ENCODE results near the gene SLC35F5. TPM values are rescaled to one million over a fixed set of nuclear protein-coding genes. Genes with fewer than 3 reads are reported as not detected.

SLC35F5 gene
- total and polyA plus RNA-seq, 12 donors, result 22.5 to 466 (median 201) TPM

DNA sequence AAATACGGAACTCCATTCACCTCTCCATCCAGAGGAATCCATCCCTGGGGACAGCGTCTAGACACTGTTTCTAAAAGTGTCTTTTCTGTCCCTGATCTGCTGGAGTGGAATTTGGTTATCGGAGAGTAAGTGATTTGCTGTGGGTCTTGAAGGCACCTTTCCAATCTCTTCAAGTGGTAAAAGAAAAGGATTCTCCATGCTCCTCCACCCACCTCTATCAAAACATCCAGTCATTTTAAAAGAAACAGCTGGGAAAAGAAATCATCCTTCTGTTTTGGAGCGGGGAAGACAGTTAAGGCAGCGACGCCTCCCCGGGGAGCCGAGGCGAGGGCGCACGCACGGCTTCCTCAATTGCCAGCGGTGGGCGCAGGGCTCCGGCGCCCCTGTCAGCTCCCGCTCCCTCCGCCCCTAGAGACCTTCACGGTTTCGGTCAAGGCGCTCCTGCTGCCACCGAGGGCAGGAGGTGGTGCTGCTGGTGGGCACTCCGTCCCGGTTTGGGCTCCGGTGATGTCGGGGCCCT is 547 bp downstream of the SLC35F5 start:
- no peaks in the 10 kb centered on the region for H3K27me3 ChIP-seq
- peaks cover 2 to 36% of the 10 kb centered on the region in 2 donors for H3K4me1 ChIP-seq (replicated peaks in 1 of 2)
- intact Hi-C loops (cut with DNase I), result loop anchor here in 1 of 2 donors (10.0 kb wide), 2 partner anchors 59 to 139 kb away; partner anchors contain the start of gene ACTR3
- peak overlapping the region; percentile 92 to 99 (median 96) for H3K27ac ChIP-seq
- DNase-seq, result peak in 1 of 7 donors; percentile 26
- peak overlapping the region; percentile 87 to 96 (median 93) for H3K4me3 ChIP-seq
- peaks cover 0 to 6% of the 10 kb centered on the region in 2 donors for H3K36me3 ChIP-seq (replicated peaks in 1 of 2)
- WGBS, 4 donors, result 0 to 1% (median 0%) methylated on average over 11 to 26 of the region's 26 CpGs
- H3K9me3 ChIP-seq (replicated peaks in 1 of 3), result no peaks in the 10 kb centered on the region
- TF ChIP-seq POLR2A (IDR thresholded peaks at IDR 0.05), result no peak
- TF ChIP-seq, protein P1, sequence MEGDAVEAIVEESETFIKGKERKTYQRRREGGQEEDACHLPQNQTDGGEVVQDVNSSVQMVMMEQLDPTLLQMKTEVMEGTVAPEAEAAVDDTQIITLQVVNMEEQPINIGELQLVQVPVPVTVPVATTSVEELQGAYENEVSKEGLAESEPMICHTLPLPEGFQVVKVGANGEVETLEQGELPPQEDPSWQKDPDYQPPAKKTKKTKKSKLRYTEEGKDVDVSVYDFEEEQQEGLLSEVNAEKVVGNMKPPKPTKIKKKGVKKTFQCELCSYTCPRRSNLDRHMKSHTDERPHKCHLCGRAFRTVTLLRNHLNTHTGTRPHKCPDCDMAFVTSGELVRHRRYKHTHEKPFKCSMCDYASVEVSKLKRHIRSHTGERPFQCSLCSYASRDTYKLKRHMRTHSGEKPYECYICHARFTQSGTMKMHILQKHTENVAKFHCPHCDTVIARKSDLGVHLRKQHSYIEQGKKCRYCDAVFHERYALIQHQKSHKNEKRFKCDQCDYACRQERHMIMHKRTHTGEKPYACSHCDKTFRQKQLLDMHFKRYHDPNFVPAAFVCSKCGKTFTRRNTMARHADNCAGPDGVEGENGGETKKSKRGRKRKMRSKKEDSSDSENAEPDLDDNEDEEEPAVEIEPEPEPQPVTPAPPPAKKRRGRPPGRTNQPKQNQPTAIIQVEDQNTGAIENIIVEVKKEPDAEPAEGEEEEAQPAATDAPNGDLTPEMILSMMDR (IDR thresholded peaks at IDR 0.05), result no peak

DNA sequence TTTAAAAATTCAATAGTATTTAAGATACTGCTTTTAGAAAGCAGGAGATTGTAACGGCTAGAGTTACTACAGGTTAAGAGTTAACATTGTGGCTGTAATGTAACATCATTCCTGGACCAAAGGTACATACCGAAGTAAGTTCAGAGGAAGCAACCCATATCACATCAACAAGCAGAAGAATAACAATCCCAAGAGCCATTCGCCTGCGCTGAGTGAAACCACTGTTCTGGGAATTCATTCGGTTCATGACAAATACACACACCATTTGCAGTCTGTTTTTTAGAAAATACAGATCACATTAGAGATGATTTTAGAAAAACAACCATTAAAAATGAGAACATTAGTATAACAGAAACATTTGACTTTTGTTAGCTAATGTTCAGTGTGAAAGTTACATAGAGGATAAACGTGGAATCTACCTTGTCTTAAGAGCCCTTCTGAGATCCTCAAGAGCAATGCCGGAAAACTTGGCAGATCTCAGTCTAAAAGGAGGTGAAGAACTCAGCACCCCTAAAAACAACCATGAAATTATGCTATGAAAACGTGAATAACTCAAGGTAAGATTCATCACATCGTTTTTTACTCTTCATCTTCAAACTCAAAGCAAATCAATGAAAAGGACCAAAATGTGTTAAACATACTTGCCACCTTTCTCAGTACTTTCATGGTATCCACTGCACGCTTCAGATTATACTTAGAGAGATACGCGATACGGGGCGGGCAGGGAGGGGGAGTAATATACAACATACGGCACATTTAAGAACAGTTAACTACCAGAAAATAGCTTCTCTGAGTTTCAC is 1.2 kb downstream of the SLC35F5 start:
- DNase-seq, result no peak
- Histone ChIP-seq H3K4me3 (peak overlapping the region in 3 of 4 donors; percentile 87 to 96 (median 94)), H3K27me3 (no peaks in the 10 kb centered on the region), H3K27ac (peak overlapping the region in 4 of 5 donors; percentile 92 to 99 (median 97)), H3K9me3 (replicated peaks in 1 of 3) (no peaks in the 10 kb centered on the region), H3K4me1 (replicated peaks in 1 of 2) (peaks cover 6 to 39% of the 10 kb centered on the region in 2 donors), H3K36me3 (replicated peaks in 1 of 2) (peaks cover 0 to 12% of the 10 kb centered on the region in 2 donors)
- 10 to 15% (median 12%) methylated on average over 15 of the region's 15 CpGs for WGBS, 4 donors
- intact Hi-C loops (cut with DNase I), result loop anchor here in 1 of 2 donors (10.0 kb wide), 2 partner anchors 60 to 140 kb away; partner anchors contain the start of gene ACTR3
- no peak for TF ChIP-seq POLR2A (IDR thresholded peaks at IDR 0.05)
- TF ChIP-seq, protein P1 (IDR thresholded peaks at IDR 0.05), result no peak

DNA sequence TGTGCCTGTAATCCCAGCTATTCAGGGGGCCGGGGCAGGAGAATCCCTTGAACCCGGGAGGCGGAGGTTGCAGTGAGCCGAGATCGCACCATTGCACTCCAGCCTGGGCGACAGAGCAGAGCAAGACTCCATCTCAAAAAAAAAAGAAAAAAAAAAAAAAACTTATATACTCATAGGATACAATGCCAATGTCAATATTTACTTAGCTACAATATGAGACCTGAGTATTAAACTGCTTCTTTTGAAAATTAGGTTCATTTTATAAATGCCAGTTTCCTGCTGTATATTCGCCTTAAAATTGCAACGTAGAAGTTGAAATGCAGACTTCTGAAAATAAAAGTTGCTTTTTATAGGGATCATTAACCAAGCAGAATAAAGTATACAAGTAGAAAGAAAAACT is 2.3 kb downstream of the SLC35F5 start:
- WGBS, 4 donors, result 86 to 91% (median 89%) methylated on average over 8 of the region's 8 CpGs
- TF ChIP-seq, protein P1 (IDR thresholded peaks at IDR 0.05), result no peak
- TF ChIP-seq POLR2A (IDR thresholded peaks at IDR 0.05), result no peak
- DNase-seq, result no peak
- Histone ChIP-seq H3K27me3 (no peaks in the 10 kb centered on the region), H3K27ac (no peak overlapping the region), H3K4me3 (peak overlapping the region in 1 of 4 donors; percentile 96), H3K36me3 (replicated peaks in 1 of 2) (peaks cover 0 to 18% of the 10 kb centered on the region in 2 donors), H3K4me1 (replicated peaks in 1 of 2) (peaks cover 6 to 42% of the 10 kb centered on the region in 2 donors), H3K9me3 (replicated peaks in 1 of 3) (no peaks in the 10 kb centered on the region)
- intact Hi-C loops (cut with DNase I), result loop anchor here in 1 of 2 donors (10.0 kb wide), 2 partner anchors 61 to 141 kb away; partner anchors contain the start of gene ACTR3

DNA sequence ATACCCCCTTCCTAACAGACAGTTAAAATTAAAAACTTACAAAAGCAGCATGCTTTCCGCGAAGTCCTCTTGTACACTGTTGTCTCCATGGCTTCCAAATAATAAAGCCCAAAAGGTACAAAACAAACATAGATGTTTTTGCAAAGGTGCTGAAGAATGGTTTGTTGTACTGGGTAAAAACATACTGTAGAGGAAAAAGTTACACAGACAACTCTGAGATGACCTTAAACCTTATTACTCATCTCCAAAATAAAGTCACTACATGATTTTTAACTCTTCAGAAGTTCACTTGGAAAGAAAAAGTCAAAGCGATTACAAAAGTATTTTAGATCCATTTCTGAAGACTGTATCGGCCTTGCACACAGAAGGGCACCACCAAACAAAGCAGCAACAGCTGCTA is 6.1 kb downstream of the SLC35F5 start:
- Histone ChIP-seq H3K9me3 (replicated peaks in 1 of 3) (no peaks in the 10 kb centered on the region), H3K36me3 (replicated peaks in 1 of 2) (peaks cover 0 to 50% of the 10 kb centered on the region in 2 donors), H3K27ac (peak overlapping the region in 3 of 5 donors; percentile 5 to 73 (median 27)), H3K4me3 (peak overlapping the region in 1 of 4 donors; percentile 25), H3K27me3 (no peaks in the 10 kb centered on the region), H3K4me1 (replicated peaks in 1 of 2) (peaks cover 6 to 35% of the 10 kb centered on the region in 2 donors)
- no peak for DNase-seq
- TF ChIP-seq, protein P1 (IDR thresholded peaks at IDR 0.05), result no peak
- TF ChIP-seq POLR2A (IDR thresholded peaks at IDR 0.05), result no peak
- intact Hi-C loops (cut with DNase I), result loop anchor here in 1 of 2 donors (10.0 kb wide), 2 partner anchors 64 to 144 kb away; partner anchors contain the start of gene ACTR3
- WGBS, 4 donors, result 37 to 65% (median 52%) methylated on average over 4 of the region's 4 CpGs
